PC-9 (cell line): ENCODE data around the gene UBIAD1. TPM values are rescaled to one million over a fixed set of nuclear protein-coding genes. Genes with fewer than 3 reads are reported as not detected.

Experiments used
- BruUV-seq: library from RNA; stranded (reverse); fragments of 400-500 nt; replicated peaks from 2 replicates; lab custom pipeline; 2021; lab: Mats Ljungman, UMichigan
- CTCF ChIA-PET: fragments of 300-600 bp; sonication (Branson Sonifier 250); formaldehyde crosslinking; loops from one replicate; lab custom pipeline; 2022; ENCODE audit warnings: antibody characterized with exemption; lab: Charles Lee
- POLR2A ChIA-PET: fragments of 300-600 bp; sonication (Branson Sonifier 250); formaldehyde crosslinking; loops from one replicate; lab custom pipeline; 2022; ENCODE audit warnings: antibody characterized with exemption; ENCODE audit not compliant: unreplicated experiment; lab: Charles Lee
- DNase-seq, 2 experiments: peaks; one replicate each; pipeline versions ENCODE4 v3.0.0 to v3.0.0-alpha.2; 2015 to 2022; ENCODE audit warnings: mixed read lengths in 1 of 2
- H2AFZ ChIP-seq: fragments of 200-600 bp; sonication (generic); 2 replicates; pipeline ENCODE4 v1.8.1; 2017; ENCODE audit warnings: antibody characterized with exemption
- H3F3A ChIP-seq: fragments of 200-600 bp; sonication (generic); 2 replicates; pipeline ENCODE4 v1.8.1; 2017; ENCODE audit warnings: antibody characterized with exemption, mild to moderate bottlenecking, low read depth; ENCODE audit not compliant: insufficient read depth
- H3K27ac ChIP-seq: fragments of 200-600 bp; sonication (generic); 2 replicates; pipeline ENCODE4 v1.6.1; 2016; ENCODE audit warnings: mixed run types
- H3K27me3 ChIP-seq: fragments of 200-600 bp; sonication (generic); 2 replicates; pipeline ENCODE4 v1.6.1; 2016; ENCODE audit warnings: low read depth, mixed run types; ENCODE audit not compliant: insufficient read depth
- H3K36me3 ChIP-seq: fragments of 200-600 bp; sonication (generic); 2 replicates; pipeline ENCODE4 v1.6.1; 2016; ENCODE audit warnings: low read depth, mixed run types
- H3K4me1 ChIP-seq: fragments of 200-600 bp; sonication (generic); replicated peaks from 2 replicates; pipeline ENCODE4 v1.6.1; 2016; ENCODE audit warnings: mixed run types; ENCODE audit not compliant: insufficient read depth
- H3K4me2 ChIP-seq: fragments of 200-600 bp; sonication (generic); 2 replicates; pipeline ENCODE4 v1.6.1; 2017; ENCODE audit warnings: mixed run types
- H3K4me3 ChIP-seq: fragments of 200-600 bp; sonication (generic); 2 replicates; pipeline ENCODE4 v1.6.1; 2016; ENCODE audit warnings: mixed run types
- H3K79me2 ChIP-seq: fragments of 200-600 bp; sonication (generic); 2 replicates; pipeline ENCODE4 v1.6.1; 2017; ENCODE audit warnings: low read depth, mixed run types
- H3K9me2 ChIP-seq: fragments of 200-600 bp; sonication (generic); 2 replicates; pipeline ENCODE4 v1.8.1; 2017; ENCODE audit warnings: mild to moderate bottlenecking; ENCODE audit not compliant: insufficient read depth
- H3K9me3 ChIP-seq: fragments of 200-600 bp; sonication (generic); 2 replicates; pipeline ENCODE4 v1.8.1; 2016; ENCODE audit warnings: low read depth; ENCODE audit not compliant: insufficient read depth
- H4K20me1 ChIP-seq: fragments of 200-600 bp; sonication (generic); 2 replicates; pipeline ENCODE4 v1.8.1; 2017; ENCODE audit not compliant: insufficient read depth
- EZH2 ChIP-seq: fragments of 200-600 bp; sonication (generic); IDR thresholded peaks from 2 replicates; pipeline ENCODE4 v1.8.0; 2017; ENCODE audit warnings: antibody characterized with exemption, low read depth
- intact Hi-C: fragments of 100-400 bp; cut with micrococcal nuclease; formaldehyde crosslinking; loops from one replicate; pipeline ENCODE4 v1.10.0; 2022; ENCODE audit not compliant: unreplicated experiment
- total RNA-seq: library from RNA; stranded (reverse); gene quantifications from 2 replicates; pipeline ENCODE4 v1.2.3, GENCODE V29; 2021
- TF ChIP-seq, protein P1 (sequence below): fragments of 200-600 bp; sonication (generic); conservative IDR thresholded peaks from 2 replicates; pipeline ENCODE4 v1.6.1; 2017; ENCODE audit warnings: mixed run types, antibody characterized with exemption, mild to moderate bottlenecking, moderate library complexity

The UBIAD1 gene
- total RNA-seq, 1 experiment from 2014 or later = 11.2 TPM

DNA sequence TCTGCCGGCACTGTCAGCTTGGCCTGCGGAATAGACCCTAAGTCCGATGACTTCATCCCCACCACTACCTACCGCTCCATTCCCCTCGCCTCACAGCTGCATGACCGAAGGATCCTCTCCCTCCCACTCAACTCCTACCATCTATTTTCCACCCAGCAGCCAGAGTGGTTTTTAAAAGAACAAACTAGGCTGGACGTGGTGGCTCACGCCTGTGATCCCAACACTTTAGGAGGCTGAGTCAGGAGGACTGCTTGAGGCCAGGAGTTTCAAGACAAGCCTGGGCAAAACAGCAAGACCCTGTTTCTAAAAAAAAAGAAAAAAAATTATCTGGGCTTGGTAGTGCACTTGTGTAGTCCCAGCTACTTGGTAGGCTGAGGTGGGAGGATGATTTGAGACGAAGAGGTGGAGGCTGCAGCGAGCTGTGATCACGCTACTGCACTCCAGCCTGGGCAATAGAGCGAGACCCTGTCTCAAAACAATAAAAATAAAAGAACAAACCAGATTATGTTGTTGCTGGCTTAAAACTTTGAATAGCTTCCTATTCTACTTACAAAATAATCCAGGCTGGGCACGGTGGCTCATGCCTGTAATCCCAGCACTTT, 59.0 kb downstream of the UBIAD1 start:
- H3K9me2 ChIP-seq = no peaks in the 10 kb centered on the region
- no peak overlapping the region for H2AFZ ChIP-seq
- H4K20me1 ChIP-seq = no peaks in the 10 kb centered on the region
- POLR2A ChIA-PET = no interaction called here
- no peaks in the 10 kb centered on the region for H3K27me3 ChIP-seq
- no peaks in the 10 kb centered on the region for H3K9me3 ChIP-seq
- H3K79me2 ChIP-seq = no peaks in the 10 kb centered on the region
- no peaks in the 10 kb centered on the region for H3K4me1 ChIP-seq
- H3K4me3 ChIP-seq = no peak overlapping the region
- H3K36me3 ChIP-seq = no peaks in the 10 kb centered on the region
- BruUV-seq = no TSS peak
- CTCF ChIA-PET = no interaction called here
- H3F3A ChIP-seq = no peaks in the 10 kb centered on the region
- H3K4me2 ChIP-seq = no peak overlapping the region
- TF ChIP-seq EZH2 = no peak
- TF ChIP-seq, protein P1, sequence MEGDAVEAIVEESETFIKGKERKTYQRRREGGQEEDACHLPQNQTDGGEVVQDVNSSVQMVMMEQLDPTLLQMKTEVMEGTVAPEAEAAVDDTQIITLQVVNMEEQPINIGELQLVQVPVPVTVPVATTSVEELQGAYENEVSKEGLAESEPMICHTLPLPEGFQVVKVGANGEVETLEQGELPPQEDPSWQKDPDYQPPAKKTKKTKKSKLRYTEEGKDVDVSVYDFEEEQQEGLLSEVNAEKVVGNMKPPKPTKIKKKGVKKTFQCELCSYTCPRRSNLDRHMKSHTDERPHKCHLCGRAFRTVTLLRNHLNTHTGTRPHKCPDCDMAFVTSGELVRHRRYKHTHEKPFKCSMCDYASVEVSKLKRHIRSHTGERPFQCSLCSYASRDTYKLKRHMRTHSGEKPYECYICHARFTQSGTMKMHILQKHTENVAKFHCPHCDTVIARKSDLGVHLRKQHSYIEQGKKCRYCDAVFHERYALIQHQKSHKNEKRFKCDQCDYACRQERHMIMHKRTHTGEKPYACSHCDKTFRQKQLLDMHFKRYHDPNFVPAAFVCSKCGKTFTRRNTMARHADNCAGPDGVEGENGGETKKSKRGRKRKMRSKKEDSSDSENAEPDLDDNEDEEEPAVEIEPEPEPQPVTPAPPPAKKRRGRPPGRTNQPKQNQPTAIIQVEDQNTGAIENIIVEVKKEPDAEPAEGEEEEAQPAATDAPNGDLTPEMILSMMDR = no peak
- intact Hi-C loops = no loop called here
- no peak for DNase-seq
- no peak overlapping the region for H3K27ac ChIP-seq

DNA sequence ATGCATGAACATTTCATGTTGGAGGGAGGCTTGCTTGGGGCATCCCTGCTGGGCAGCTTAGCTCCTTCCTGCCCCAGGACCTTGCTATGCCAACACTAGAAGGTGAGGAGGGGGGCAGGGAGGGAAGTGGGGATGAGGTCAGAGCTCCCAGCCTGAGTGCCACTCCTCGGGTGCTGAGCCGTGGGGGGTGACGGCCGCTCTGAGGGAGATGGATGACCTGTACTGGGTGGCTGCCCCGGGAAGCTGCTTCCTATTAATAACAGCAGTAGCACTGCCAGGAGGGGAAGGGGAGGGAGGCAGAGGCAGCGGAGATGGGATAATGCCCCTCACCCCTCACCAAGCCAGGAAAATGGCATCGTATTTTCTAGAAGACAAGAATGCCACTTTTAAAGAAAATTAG, 60.6 kb downstream of the UBIAD1 start:
- no TSS peak for BruUV-seq
- Histone ChIP-seq H2AFZ (no peak overlapping the region), H3K4me2 (no peak overlapping the region), H3K27ac (no peak overlapping the region), H3F3A (no peaks in the 10 kb centered on the region), H3K4me1 (no peaks in the 10 kb centered on the region), H3K4me3 (no peak overlapping the region), H3K9me3 (no peaks in the 10 kb centered on the region), H3K27me3 (no peaks in the 10 kb centered on the region), H3K9me2 (no peaks in the 10 kb centered on the region), H4K20me1 (no peaks in the 10 kb centered on the region), H3K36me3 (no peaks in the 10 kb centered on the region), H3K79me2 (no peaks in the 10 kb centered on the region)
- no peak for TF ChIP-seq EZH2
- TF ChIP-seq, protein P1 = no peak
- intact Hi-C loops = no loop called here
- DNase-seq = no peak
- POLR2A ChIA-PET = no interaction called here
- CTCF ChIA-PET = no interaction called here

DNA sequence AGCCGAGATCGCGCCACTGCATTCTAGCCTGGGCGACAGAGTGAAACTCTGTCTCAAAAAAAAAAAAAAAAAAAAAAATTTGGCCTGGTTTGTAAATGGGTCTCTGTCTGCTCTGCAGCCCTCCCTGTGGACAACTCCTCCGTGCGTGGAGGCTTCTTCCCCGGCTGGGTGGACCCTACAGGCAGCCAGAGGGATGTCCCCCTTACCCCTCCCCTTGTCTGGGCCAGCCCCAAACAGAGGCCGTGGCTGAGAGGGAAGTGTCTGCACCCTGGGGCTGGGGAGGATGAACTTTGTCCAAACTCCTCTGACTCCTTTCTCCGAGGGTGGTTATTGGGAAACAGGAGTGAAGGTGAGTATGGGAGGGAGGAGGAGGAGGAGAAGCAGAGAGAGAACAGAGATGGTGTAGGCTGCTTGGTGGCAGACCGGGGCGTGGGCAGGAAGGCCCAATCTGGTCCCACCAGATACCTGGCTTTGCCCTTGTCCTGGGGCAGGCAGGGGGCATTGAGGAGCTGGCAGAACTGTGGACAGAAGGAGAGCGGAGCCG, 61.3 kb downstream of the UBIAD1 start:
- no peak overlapping the region for H3K4me2 ChIP-seq
- TF ChIP-seq, protein P1 = no peak
- TF ChIP-seq EZH2 = no peak
- H3F3A ChIP-seq = no peaks in the 10 kb centered on the region
- no peak overlapping the region for H3K4me3 ChIP-seq
- ChIA-PET CTCF (interaction anchor here (0.7 kb wide), 1 partner anchor 1615 kb away, joined by 5 read pairs; no protein-coding TSS in a partner anchor), POLR2A (interaction anchor here (0.5 kb wide), 1 partner anchor 363 kb away, joined by 6 read pairs; no protein-coding TSS in a partner anchor)
- H2AFZ ChIP-seq = no peak overlapping the region
- H3K27ac ChIP-seq = no peak overlapping the region
- no peaks in the 10 kb centered on the region for H3K9me2 ChIP-seq
- H3K79me2 ChIP-seq = no peaks in the 10 kb centered on the region
- H3K4me1 ChIP-seq = no peaks in the 10 kb centered on the region
- no peak for DNase-seq
- H3K9me3 ChIP-seq = no peaks in the 10 kb centered on the region
- H3K36me3 ChIP-seq = no peaks in the 10 kb centered on the region
- H3K27me3 ChIP-seq = 0 out of 2 replicates have a peak, but pooled peaks cover 2% of the 10 kb centered on the region
- no TSS peak for BruUV-seq
- intact Hi-C loops = no loop called here
- no peaks in the 10 kb centered on the region for H4K20me1 ChIP-seq
